Measurements from ENCODE around the gene PYROXD2.
A peak's percentile ranks its signal among the peaks of the same experiment; 100 is the strongest.

Gene PYROXD2

GRCh38 chr10:98450618-98451017 lies 35.6 kb upstream of the PYROXD2 start:
- H3K27me3 ChIP-seq = peaks cover 57% of the 10 kb centered on the region
- no peak overlapping the region for H3K27ac ChIP-seq
- H3K4me3 ChIP-seq (ENCODE audit: low read depth in 1 of 2, low read length in 1 of 2) = no peak overlapping the region
- TF ChIP-seq CTCF (IDR thresholded peaks at IDR 0.05) = no peak
- H3K4me1 ChIP-seq (ENCODE audit: control insufficient read depth in 1 of 2, insufficient read depth in 1 of 2, low read depth in 1 of 2, low read length in 1 of 2) = peaks cover 5 to 9% of the 10 kb centered on the region in 2 experiments
- no peaks in the 10 kb centered on the region for H3K36me3 ChIP-seq
- H3K9me3 ChIP-seq = no peaks in the 10 kb centered on the region

DNA sequence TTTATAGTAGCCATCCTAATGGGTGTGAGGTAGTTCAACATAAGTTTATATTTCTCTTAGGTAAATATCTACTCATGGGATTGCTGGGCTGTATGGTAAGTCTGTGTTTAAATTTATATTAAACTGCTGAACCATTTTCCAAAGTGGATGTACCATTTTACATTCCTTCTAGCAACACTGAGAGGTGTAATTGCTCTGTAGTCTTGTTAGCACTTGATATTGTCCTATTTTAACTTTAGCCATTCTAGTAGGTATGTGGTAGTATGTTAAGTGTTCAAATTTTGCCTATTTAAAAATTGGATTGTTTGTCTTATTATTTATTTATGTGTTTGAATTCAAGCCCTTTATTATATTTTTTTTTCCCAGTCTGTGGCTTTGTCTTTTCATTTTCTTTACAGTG lies 34.3 kb upstream of the PYROXD2 start:
- Histone ChIP-seq H3K27me3 (peaks cover 52% of the 10 kb centered on the region), H3K4me3 (ENCODE audit: low read depth in 1 of 2, low read length in 1 of 2) (no peak overlapping the region), H3K9me3 (no peaks in the 10 kb centered on the region), H3K27ac (no peak overlapping the region), H3K4me1 (ENCODE audit: control insufficient read depth in 1 of 2, insufficient read depth in 1 of 2, low read depth in 1 of 2, low read length in 1 of 2) (peaks cover 12 to 14% of the 10 kb centered on the region in 2 experiments), H3K36me3 (peaks cover 13% of the 10 kb centered on the region)
- no peak for TF ChIP-seq CTCF (IDR thresholded peaks at IDR 0.05)

GRCh38 chr10:98446661-98447221 lies 31.8 kb upstream of the PYROXD2 start, which contains the start of gene HPS1:
HPS1 (minus strand) TSS chr10:98446935; CDS start chr10:98443240, 3,695 bp downstream.
- Histone ChIP-seq H3K27me3 (peaks cover 37% of the 10 kb centered on the region), H3K4me3 (ENCODE audit: low read depth in 1 of 2, low read length in 1 of 2) (peak within 1 kb of the TSS; percentile 75 to 78), H3K36me3 (peaks cover 39% of the 10 kb centered on the region), H3K27ac (peak within 1 kb of the TSS; percentile 84), H3K9me3 (no peaks in the 10 kb centered on the region), H3K4me1 (ENCODE audit: control insufficient read depth in 1 of 2, insufficient read depth in 1 of 2, low read depth in 1 of 2, low read length in 1 of 2) (peaks cover 12 to 14% of the 10 kb centered on the region in 2 experiments)
- no peak for TF ChIP-seq CTCF (IDR thresholded peaks at IDR 0.05)

DNA sequence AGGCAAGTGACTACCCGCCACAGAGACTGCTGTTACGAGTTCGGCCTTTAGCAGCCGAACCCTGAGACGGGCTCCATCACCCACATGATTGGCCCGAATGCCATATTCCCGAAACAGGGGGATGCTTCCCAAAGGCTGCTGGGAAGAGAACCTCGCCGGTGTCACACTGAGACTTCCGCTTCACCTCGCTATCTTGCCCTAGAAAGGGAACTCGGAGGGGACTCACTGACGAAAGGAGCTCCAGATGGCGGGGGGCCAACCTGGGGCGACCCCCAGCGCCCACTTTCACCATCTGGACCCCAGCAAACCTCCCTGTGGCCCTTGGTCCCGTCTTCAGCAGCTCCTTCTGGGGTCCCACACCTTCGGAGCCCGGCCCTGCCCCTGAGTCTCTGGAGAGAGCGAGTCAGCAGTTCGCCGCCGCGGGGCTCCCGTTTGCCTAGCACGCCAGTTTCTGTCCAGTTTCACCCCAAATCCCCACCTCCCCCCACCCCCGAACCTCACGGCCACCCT lies 31.2 kb upstream of the PYROXD2 start:
- peaks cover 31% of the 10 kb centered on the region for H3K27me3 ChIP-seq
- H3K4me1 ChIP-seq (ENCODE audit: control insufficient read depth in 1 of 2, insufficient read depth in 1 of 2, low read depth in 1 of 2, low read length in 1 of 2) = peaks cover 12 to 14% of the 10 kb centered on the region in 2 experiments
- H3K36me3 ChIP-seq = peaks cover 44% of the 10 kb centered on the region
- H3K4me3 ChIP-seq (ENCODE audit: low read depth in 1 of 2, low read length in 1 of 2) = peak overlapping the region; percentile 75 to 78
- no peak for TF ChIP-seq CTCF (IDR thresholded peaks at IDR 0.05)
- peak overlapping the region; percentile 84 for H3K27ac ChIP-seq
- H3K9me3 ChIP-seq = no peaks in the 10 kb centered on the region

GRCh38 chr10:98445200-98445812 lies 30.3 kb upstream of the PYROXD2 start:
- H3K4me1 ChIP-seq (ENCODE audit: control insufficient read depth in 1 of 2, insufficient read depth in 1 of 2, low read depth in 1 of 2, low read length in 1 of 2) = peaks cover 12 to 14% of the 10 kb centered on the region in 2 experiments
- TF ChIP-seq CTCF (IDR thresholded peaks at IDR 0.05) = no peak
- H3K36me3 ChIP-seq = peaks cover 48% of the 10 kb centered on the region
- peak overlapping the region; percentile 84 for H3K27ac ChIP-seq
- peak overlapping the region; percentile 75 to 78 for H3K4me3 ChIP-seq (ENCODE audit: low read depth in 1 of 2, low read length in 1 of 2)
- H3K27me3 ChIP-seq = peaks cover 22% of the 10 kb centered on the region
- H3K9me3 ChIP-seq = no peaks in the 10 kb centered on the region

Measured in neutrophil (primary cell).